Nephron (organoid): Measurements from ENCODE around the gene DPH1.
"Not testable (repeated sequence)": the region's sequence is repeated elsewhere in the genome, so short reads cannot be mapped to it uniquely, and the experiment has no call there.

ENCODE experiments used
- H3K27ac Mint-ChIP-seq, 3 experiments: 2 replicates each; pipeline ENCODE4 v1.8.0; 2020; ENCODE audit warnings: mixed read lengths in 3 of 3, mild to moderate bottlenecking in 2 of 3, moderate library complexity in 1 of 3
- H3K27me3 Mint-ChIP-seq: 2 replicates; pipeline ENCODE4 v1.8.0; 2021; ENCODE audit warnings: low read depth, mild to moderate bottlenecking, moderate library complexity, mixed read lengths
- H3K36me3 Mint-ChIP-seq: 2 replicates; pipeline ENCODE4 v1.8.0; 2020; ENCODE audit warnings: low read depth, mixed read lengths
- H3K4me1 Mint-ChIP-seq: 2 replicates; pipeline ENCODE4 v1.8.0; 2020; ENCODE audit warnings: mixed read lengths
- H3K4me3 Mint-ChIP-seq, 3 experiments: 2 replicates each; pipeline ENCODE4 v1.8.0; 2020; ENCODE audit warnings: mild to moderate bottlenecking in 3 of 3, mixed read lengths in 3 of 3, moderate library complexity in 2 of 3
- H3K9me3 Mint-ChIP-seq: 2 replicates; pipeline ENCODE4 v1.8.0; 2020; ENCODE audit warnings: mixed read lengths
- CTCF ChIP-seq, 3 experiments: fragments of 200-600 bp; sonication (generic); IDR thresholded peaks; one replicate each; pipeline ENCODE4 v1.5.0; 2021; ENCODE audit warnings: antibody characterized with exemption in 3 of 3; ENCODE audit not compliant: unreplicated experiment in 3 of 3

DPH1 gene

DNA sequence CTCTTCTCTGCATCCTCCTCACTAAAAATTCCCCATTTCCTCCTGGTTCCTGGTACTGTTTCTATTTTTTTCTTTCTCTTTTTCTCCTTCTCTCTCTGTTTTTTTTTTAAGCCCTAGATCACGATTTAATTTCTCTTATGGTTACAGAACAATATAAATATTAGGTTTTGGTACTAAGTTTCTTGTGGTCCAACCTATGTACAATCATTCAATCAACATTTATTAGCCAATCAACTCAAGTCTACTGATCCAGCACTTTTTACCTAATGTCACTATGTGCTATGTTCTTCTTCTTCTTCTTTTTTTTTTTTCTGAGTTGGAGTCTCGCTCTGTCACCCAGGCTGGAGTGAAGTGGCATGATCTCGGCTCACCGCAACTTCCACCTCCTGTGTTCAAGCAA, 17.5 kb upstream of the DPH1 start:
- no peak for TF ChIP-seq CTCF (IDR thresholded peaks at IDR 0.05; ENCODE audit: unreplicated experiment in 3 of 3)
- Mint-ChIP-seq H3K4me1 (peaks cover 16% of the 10 kb centered on the region), H3K36me3 (no peaks in the 10 kb centered on the region), H3K9me3 (peaks cover 3% of the 10 kb centered on the region), H3K27me3 (peaks cover 53% of the 10 kb centered on the region), H3K4me3 (no peak overlapping the region), H3K27ac (no peak overlapping the region)

DNA sequence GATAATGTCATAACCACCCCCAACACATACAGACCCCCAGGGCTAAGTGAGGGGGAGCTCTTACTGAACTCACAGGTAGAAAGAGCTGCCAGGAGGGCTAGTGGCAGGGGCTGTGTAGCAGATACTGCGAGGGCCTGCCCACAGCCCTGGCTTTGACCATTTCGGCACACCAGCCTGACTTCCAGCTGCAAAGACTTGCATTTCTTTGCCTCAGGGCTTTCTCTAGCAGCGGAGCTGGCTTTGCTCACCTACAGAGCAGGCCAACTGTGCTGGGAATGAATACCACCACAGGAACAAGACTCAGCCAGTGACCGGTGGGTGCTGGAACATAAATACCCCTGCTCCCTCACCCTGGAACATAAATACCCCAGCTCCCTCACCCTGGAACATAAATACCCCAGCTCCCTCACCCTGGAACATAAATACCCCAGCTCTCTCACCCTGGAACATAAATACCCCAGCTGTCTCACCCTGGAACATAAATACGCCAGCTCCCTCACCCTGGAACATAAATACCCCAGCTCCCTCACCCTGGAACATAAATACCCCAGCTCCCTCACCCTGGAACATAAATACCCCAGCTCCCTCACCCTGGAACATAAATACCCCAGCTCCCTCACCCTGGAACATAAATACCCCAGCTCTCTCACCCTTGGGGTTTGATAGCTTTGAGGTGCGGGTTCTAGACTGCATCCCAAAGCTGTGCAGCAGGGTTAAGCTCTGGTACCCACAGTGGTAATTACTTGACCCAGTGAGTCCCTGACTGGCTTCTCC, 16.5 kb upstream of the DPH1 start:
- not testable (repeated sequence) for H3K36me3 Mint-ChIP-seq, H3K4me3 Mint-ChIP-seq, H3K9me3 Mint-ChIP-seq, H3K27ac Mint-ChIP-seq
- H3K27me3 Mint-ChIP-seq = peaks cover 62% of the 10 kb centered on the region
- H3K4me1 Mint-ChIP-seq = peaks cover 25% of the 10 kb centered on the region

DNA sequence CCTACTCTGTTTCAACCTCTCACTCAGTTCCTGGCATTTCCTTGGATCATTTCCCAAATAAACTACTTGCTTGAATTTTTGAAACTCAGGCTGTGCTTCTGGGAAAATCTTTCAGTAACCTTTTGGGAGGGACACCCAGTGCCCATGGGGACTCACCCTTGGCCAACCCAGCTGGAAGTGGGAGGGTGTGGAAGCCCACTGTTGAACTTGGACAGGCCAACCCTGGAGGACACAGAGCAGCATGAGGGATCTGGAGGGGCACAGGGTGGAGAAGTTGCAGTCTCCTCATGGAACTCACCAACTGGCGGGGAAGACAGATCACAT, 16.0 kb upstream of the DPH1 start:
- Mint-ChIP-seq H3K27ac (no peak overlapping the region), H3K4me3 (no peak overlapping the region), H3K9me3 (peaks cover 3% of the 10 kb centered on the region), H3K4me1 (peaks cover 26% of the 10 kb centered on the region), H3K27me3 (peaks cover 68% of the 10 kb centered on the region), H3K36me3 (no peaks in the 10 kb centered on the region)
- no peak for TF ChIP-seq CTCF (IDR thresholded peaks at IDR 0.05; ENCODE audit: unreplicated experiment in 3 of 3)

DNA sequence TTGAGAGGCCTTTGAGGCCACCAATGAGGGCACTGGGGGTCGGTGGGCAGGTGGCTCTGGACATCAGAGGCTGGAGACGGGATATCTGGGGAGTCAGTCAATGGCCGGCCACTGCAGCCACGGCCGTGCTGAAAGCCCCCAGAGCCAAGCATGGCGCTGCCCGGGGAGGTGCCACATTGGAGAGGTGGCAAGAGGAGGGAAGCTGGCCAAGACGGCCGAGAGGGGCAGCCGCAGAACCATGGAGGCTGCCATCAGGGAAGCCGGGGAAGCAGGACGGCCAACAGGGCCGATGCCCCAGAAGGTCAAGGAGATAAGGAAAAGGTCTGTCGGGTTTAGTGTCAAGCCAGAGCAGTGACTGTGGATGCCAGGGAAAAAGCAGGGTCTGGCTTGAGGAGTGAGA, 14.6 kb upstream of the DPH1 start:
- H3K9me3 Mint-ChIP-seq = peaks cover 3% of the 10 kb centered on the region
- H3K4me1 Mint-ChIP-seq = peaks cover 26% of the 10 kb centered on the region
- no peaks in the 10 kb centered on the region for H3K36me3 Mint-ChIP-seq
- peaks cover 81% of the 10 kb centered on the region for H3K27me3 Mint-ChIP-seq
- no peak overlapping the region for H3K27ac Mint-ChIP-seq
- no peak overlapping the region for H3K4me3 Mint-ChIP-seq
- TF ChIP-seq CTCF (IDR thresholded peaks at IDR 0.05; ENCODE audit: unreplicated experiment in 3 of 3) = no peak

DNA sequence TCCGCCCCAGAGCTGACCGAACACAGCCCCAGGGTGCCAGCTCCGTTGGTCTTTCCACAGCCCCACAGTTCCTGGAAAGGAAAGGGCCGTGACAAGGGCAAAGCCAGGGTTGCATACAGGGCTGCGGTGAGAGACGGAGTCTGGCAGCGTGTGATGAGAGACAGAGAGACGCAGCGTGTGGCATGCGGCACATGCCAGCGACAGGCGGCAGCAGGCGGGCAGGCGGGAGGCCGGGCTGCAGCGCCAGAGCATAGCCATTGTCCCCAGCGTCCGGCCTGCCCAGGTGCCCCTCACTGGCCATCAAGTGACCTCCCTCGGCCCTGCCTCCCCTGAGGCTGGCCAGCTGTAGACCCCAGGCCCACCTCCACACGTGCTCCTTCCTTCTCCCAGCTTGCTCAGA, 13.5 kb upstream of the DPH1 start:
- H3K27me3 Mint-ChIP-seq = peaks cover 82% of the 10 kb centered on the region
- no peak overlapping the region for H3K27ac Mint-ChIP-seq
- no peak for TF ChIP-seq CTCF (IDR thresholded peaks at IDR 0.05; ENCODE audit: unreplicated experiment in 3 of 3)
- H3K4me1 Mint-ChIP-seq = peaks cover 23% of the 10 kb centered on the region
- H3K36me3 Mint-ChIP-seq = no peaks in the 10 kb centered on the region
- H3K4me3 Mint-ChIP-seq = no peak overlapping the region
- H3K9me3 Mint-ChIP-seq = peaks cover 3% of the 10 kb centered on the region

DNA sequence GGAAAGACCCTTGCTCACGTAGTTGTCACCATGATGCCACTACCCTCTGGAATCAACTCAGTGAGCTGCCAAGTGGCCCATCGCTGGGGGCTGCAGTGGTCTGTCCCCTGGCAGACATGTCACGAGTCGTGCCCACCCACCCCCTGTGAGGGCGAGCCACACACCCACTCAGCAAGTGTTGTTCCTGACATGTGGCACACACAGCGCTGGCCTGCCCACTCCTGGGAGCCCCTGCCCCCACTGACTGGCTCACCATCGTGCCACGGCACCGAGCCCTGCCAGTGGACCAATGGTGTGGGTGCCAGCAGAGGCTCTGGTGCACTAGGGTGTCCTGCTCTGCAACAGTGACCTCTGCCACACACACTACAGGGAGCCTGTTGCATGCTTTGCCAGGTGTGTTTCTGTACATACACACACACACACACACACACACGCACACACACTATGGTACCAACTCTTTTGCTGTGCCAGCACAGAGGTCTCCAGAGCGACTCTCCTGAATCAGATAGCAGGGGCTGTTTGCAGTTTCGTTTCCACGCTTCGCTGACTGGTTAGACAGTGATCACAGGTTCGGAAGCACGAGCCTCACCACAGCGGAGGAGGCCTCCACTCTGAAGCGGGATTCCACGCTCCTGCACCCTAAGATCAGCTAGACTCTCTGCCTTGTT, 12.5 kb upstream of the DPH1 start:
- H3K36me3 Mint-ChIP-seq = no peaks in the 10 kb centered on the region
- H3K27ac Mint-ChIP-seq = peak overlapping the region in 1 of 3 experiments; percentile 10
- peaks cover 14% of the 10 kb centered on the region for H3K4me1 Mint-ChIP-seq
- H3K4me3 Mint-ChIP-seq = no peak overlapping the region
- no peak for TF ChIP-seq CTCF (IDR thresholded peaks at IDR 0.05; ENCODE audit: unreplicated experiment in 3 of 3)
- peaks cover 3% of the 10 kb centered on the region for H3K9me3 Mint-ChIP-seq
- peaks cover 81% of the 10 kb centered on the region for H3K27me3 Mint-ChIP-seq
